Neural progenitor cell (in vitro differentiated cells): ENCODE results near the gene HS2ST1. TPM values are rescaled to one million over a fixed set of nuclear protein-coding genes. Genes with fewer than 3 reads are reported as not detected.

Experiments used
- DNase-seq: peaks from one replicate; pipeline ENCODE4 v3.0.0-alpha.2; 2016; ENCODE audit warnings: low spot score
- H2AFZ ChIP-seq: fragments of 200-600 bp; sonication (generic); replicated peaks from 2 replicates; pipeline ENCODE4 v1.6.1; 2016; ENCODE audit warnings: antibody characterized with exemption
- H3F3A ChIP-seq: fragments of 200-600 bp; sonication (generic); 2 replicates; pipeline ENCODE4 v1.6.1; 2016; ENCODE audit warnings: antibody characterized with exemption, low read depth
- H3K27ac ChIP-seq: fragments of 200-600 bp; sonication (generic); 2 replicates; pipeline ENCODE4 v1.5.1; 2016; ENCODE audit warnings: mild to moderate bottlenecking
- H3K27me3 ChIP-seq: fragments of 200-600 bp; sonication (generic); 2 replicates; pipeline ENCODE4 v1.6.1; 2016; ENCODE audit warnings: mild to moderate bottlenecking, moderate library complexity
- H3K36me3 ChIP-seq: fragments of 200-600 bp; sonication (generic); 2 replicates; pipeline ENCODE4 v1.5.1; 2016
- H3K4me1 ChIP-seq: fragments of 200-600 bp; sonication (generic); 2 replicates; pipeline ENCODE4 v1.6.1; 2016; ENCODE audit warnings: mixed run types
- H3K4me2 ChIP-seq: fragments of 200-600 bp; sonication (generic); 2 replicates; pipeline ENCODE4 v1.6.1; 2016
- H3K4me3 ChIP-seq: fragments of 200-600 bp; sonication (generic); 2 replicates; pipeline ENCODE4 v1.5.1; 2016
- H3K79me2 ChIP-seq: fragments of 200-600 bp; sonication (generic); 2 replicates; pipeline ENCODE4 v1.6.1; 2016; ENCODE audit warnings: low read depth
- H3K9ac ChIP-seq: fragments of 200-600 bp; sonication (generic); 2 replicates; pipeline ENCODE4 v1.6.1; 2016
- H3K9me3 ChIP-seq: fragments of 200-600 bp; sonication (generic); 2 replicates; pipeline ENCODE4 v1.5.1; 2016; ENCODE audit warnings: low read depth
- H4K20me1 ChIP-seq: fragments of 200-600 bp; sonication (generic); 2 replicates; pipeline ENCODE4 v1.6.1; 2016; ENCODE audit warnings: low read depth
- H3K27ac Mint-ChIP-seq: 3 replicates; pipeline ENCODE4 v1.8.0; 2021; ENCODE audit warnings: mixed read lengths
- H3K27me3 Mint-ChIP-seq: 2 replicates; pipeline ENCODE4 v1.8.0; 2022; ENCODE audit warnings: low read depth, mild to moderate bottlenecking, inconsistent platforms, moderate library complexity, mixed read lengths; ENCODE audit not compliant: insufficient read depth
- H3K36me3 Mint-ChIP-seq: 3 replicates; pipeline ENCODE4 v1.8.0; 2021; ENCODE audit warnings: mixed read lengths
- H3K4me1 Mint-ChIP-seq: 3 replicates; pipeline ENCODE4 v1.8.0; 2021; ENCODE audit warnings: mixed read lengths
- H3K4me3 Mint-ChIP-seq: 3 replicates; pipeline ENCODE4 v1.8.0; 2021; ENCODE audit warnings: mild to moderate bottlenecking, moderate library complexity, mixed read lengths
- H3K9me3 Mint-ChIP-seq: 3 replicates; pipeline ENCODE4 v1.8.0; 2020; ENCODE audit warnings: mixed read lengths
- CTCF ChIP-seq: fragments of 200-600 bp; sonication (generic); IDR thresholded peaks from 2 replicates; pipeline ENCODE4 v1.5.1; 2017; ENCODE audit warnings: antibody characterized with exemption, mild to moderate bottlenecking
- EZH2 ChIP-seq: fragments of 200-600 bp; sonication (generic); IDR thresholded peaks from 2 replicates; pipeline ENCODE4 v1.6.1; 2017; ENCODE audit warnings: antibody characterized with exemption, mild to moderate bottlenecking, moderate library complexity
- EZH2phosphoT487 ChIP-seq: fragments of 200-600 bp; sonication (generic); IDR thresholded peaks from 2 replicates; pipeline ENCODE4 v1.6.1; 2017; ENCODE audit warnings: antibody characterized with exemption
- total RNA-seq: library from RNA; depleted of rRNA; stranded (reverse); fragments of >200 nt; gene quantifications from 2 replicates; pipeline ENCODE4 v1.2.3, GENCODE V29; 2015; ENCODE audit warnings: low replicate concordance

HS2ST1 gene
- total RNA-seq, 1 donor from 2014 or later, result 33.2 TPM

GRCh38 chr1:86940599-86940998 is 26.2 kb downstream of the HS2ST1 start:
- peaks cover 9% of the 10 kb centered on the region for H3K36me3 Mint-ChIP-seq
- H3K79me2 ChIP-seq, result peaks cover 100% of the 10 kb centered on the region
- H3K4me3 Mint-ChIP-seq, result no peak overlapping the region

GRCh38 chr1:86942042-86942441 is 27.6 kb downstream of the HS2ST1 start:
- Histone ChIP-seq H3K9me3 (no peaks in the 10 kb centered on the region), H3K4me2 (no peak overlapping the region), H3K36me3 (no peaks in the 10 kb centered on the region), H3K4me1 (no peaks in the 10 kb centered on the region), H3F3A (no peaks in the 10 kb centered on the region), H3K9ac (no peak overlapping the region), H3K79me2 (peaks cover 100% of the 10 kb centered on the region), H3K27ac (no peak overlapping the region), H2AFZ (no peak overlapping the region), H3K27me3 (no peaks in the 10 kb centered on the region), H3K4me3 (no peak overlapping the region), H4K20me1 (peaks cover 45% of the 10 kb centered on the region)
- no peak for DNase-seq
- peaks cover 9% of the 10 kb centered on the region for H3K36me3 Mint-ChIP-seq
- no peak overlapping the region for H3K27ac Mint-ChIP-seq
- H3K27me3 Mint-ChIP-seq, result no peaks in the 10 kb centered on the region
- no peaks in the 10 kb centered on the region for H3K4me1 Mint-ChIP-seq
- peaks cover 2% of the 10 kb centered on the region for H3K9me3 Mint-ChIP-seq
- TF ChIP-seq EZH2 (no peak), CTCF (no peak), EZH2phosphoT487 (no peak)
- no peak overlapping the region for H3K4me3 Mint-ChIP-seq

More at GRCh38 chr1:86940599-86940998, 26.2 kb downstream of the HS2ST1 start:
- no peak overlapping the region for H2AFZ ChIP-seq
- H3K27ac ChIP-seq, result no peak overlapping the region
- no peak overlapping the region for H3K4me2 ChIP-seq
- DNase-seq, result no peak
- H4K20me1 ChIP-seq, result peaks cover 35% of the 10 kb centered on the region
- H3K4me1 Mint-ChIP-seq, result no peaks in the 10 kb centered on the region
- TF ChIP-seq EZH2 (no peak), CTCF (no peak), EZH2phosphoT487 (no peak)
- no peaks in the 10 kb centered on the region for H3K4me1 ChIP-seq
- H3K9me3 Mint-ChIP-seq, result peaks cover 2% of the 10 kb centered on the region
- H3K27ac Mint-ChIP-seq, result no peak overlapping the region
- no peaks in the 10 kb centered on the region for H3K36me3 ChIP-seq
- H3F3A ChIP-seq, result no peaks in the 10 kb centered on the region
- no peaks in the 10 kb centered on the region for H3K27me3 Mint-ChIP-seq
- no peak overlapping the region for H3K9ac ChIP-seq
- H3K9me3 ChIP-seq, result no peaks in the 10 kb centered on the region
- no peak overlapping the region for H3K4me3 ChIP-seq
- no peaks in the 10 kb centered on the region for H3K27me3 ChIP-seq

DNA sequence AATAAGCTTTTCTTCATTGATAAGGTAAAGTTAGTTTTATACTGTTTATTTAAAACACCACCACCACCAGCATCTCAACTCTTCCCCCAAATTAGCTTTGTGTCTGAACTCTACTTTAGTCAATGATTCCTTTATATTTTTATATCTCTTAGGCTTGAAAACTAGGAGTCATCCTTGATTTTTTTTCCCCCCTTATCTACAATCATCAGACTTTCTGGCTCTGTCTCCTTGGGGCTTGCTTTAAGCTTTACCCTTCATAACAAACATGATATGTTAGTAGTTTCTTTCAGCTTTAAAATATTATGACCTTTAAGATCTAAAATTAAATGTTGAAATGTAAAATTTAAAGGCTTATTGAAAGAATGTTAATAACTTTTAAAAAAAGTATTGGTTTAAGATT is 28.3 kb downstream of the HS2ST1 start:
- Mint-ChIP-seq H3K36me3 (peaks cover 9% of the 10 kb centered on the region), H3K27me3 (no peaks in the 10 kb centered on the region), H3K4me1 (no peaks in the 10 kb centered on the region), H3K4me3 (no peak overlapping the region), H3K27ac (no peak overlapping the region), H3K9me3 (peaks cover 2% of the 10 kb centered on the region)
- Histone ChIP-seq H3K79me2 (peaks cover 100% of the 10 kb centered on the region), H3K4me2 (no peak overlapping the region), H3K36me3 (no peaks in the 10 kb centered on the region), H3K9ac (no peak overlapping the region), H3K27me3 (no peaks in the 10 kb centered on the region), H3K4me1 (no peaks in the 10 kb centered on the region), H2AFZ (no peak overlapping the region), H3K9me3 (no peaks in the 10 kb centered on the region), H3F3A (no peaks in the 10 kb centered on the region), H3K4me3 (no peak overlapping the region), H3K27ac (no peak overlapping the region), H4K20me1 (peaks cover 45% of the 10 kb centered on the region)
- TF ChIP-seq EZH2, result no peak
- no peak for TF ChIP-seq EZH2phosphoT487
- TF ChIP-seq CTCF, result no peak
- DNase-seq, result no peak
